GM23338 (cell line): ENCODE data around the gene DPP10.

Source experiments
- CTCF ChIP-seq, 2 experiments: fragments of 200-600 bp in 1 of 2; sonication (generic) in 1 of 2; conservative IDR thresholded peaks; 2 replicates each; pipeline versions ENCODE4 v1.5.1 to v1.6.1; 2016 to 2017; ENCODE audit warnings: antibody characterized with exemption in 2 of 2, low read depth in 2 of 2, mild to moderate bottlenecking in 2 of 2, moderate library complexity in 1 of 2
- POLR2AphosphoS5 ChIP-seq: IDR thresholded peaks from 2 replicates; pipeline ENCODE4 v1.6.1; 2016; ENCODE audit warnings: antibody characterized with exemption, low read depth

- TF ChIP-seq CTCF (conservative IDR thresholded peaks at IDR 0.05; ENCODE audit: low read depth in 2 of 2) (no peak), POLR2AphosphoS5 (no peak)
Observed at GRCh38 chr2:115654362-115654761, 1211.9 kb downstream of the DPP10 start.
